ENCODE results near the gene SCART1.

Gene SCART1

GRCh38 chr10:133471300-133472109, 17.8 kb downstream of the SCART1 start:
- Histone ChIP-seq H3K79me2 (no peaks in the 10 kb centered on the region), H3K27ac (no peak overlapping the region), H3K4me2 (ENCODE audit: low read length) (no peak overlapping the region), H3K36me3 (ENCODE audit: control insufficient read depth, insufficient read depth, low read length) (no peaks in the 10 kb centered on the region), H3K4me3 (ENCODE audit: low read depth, low read length) (no peak overlapping the region), H3K9ac (no peak overlapping the region), H3K4me1 (no peaks in the 10 kb centered on the region), H3K27me3 (ENCODE audit: control insufficient read depth, insufficient read depth, low read length) (no peaks in the 10 kb centered on the region), H2AFZ (no peak overlapping the region), H3K9me3 (ENCODE audit: control insufficient read depth, low read length) (no peaks in the 10 kb centered on the region)
- TF ChIP-seq, protein P1, sequence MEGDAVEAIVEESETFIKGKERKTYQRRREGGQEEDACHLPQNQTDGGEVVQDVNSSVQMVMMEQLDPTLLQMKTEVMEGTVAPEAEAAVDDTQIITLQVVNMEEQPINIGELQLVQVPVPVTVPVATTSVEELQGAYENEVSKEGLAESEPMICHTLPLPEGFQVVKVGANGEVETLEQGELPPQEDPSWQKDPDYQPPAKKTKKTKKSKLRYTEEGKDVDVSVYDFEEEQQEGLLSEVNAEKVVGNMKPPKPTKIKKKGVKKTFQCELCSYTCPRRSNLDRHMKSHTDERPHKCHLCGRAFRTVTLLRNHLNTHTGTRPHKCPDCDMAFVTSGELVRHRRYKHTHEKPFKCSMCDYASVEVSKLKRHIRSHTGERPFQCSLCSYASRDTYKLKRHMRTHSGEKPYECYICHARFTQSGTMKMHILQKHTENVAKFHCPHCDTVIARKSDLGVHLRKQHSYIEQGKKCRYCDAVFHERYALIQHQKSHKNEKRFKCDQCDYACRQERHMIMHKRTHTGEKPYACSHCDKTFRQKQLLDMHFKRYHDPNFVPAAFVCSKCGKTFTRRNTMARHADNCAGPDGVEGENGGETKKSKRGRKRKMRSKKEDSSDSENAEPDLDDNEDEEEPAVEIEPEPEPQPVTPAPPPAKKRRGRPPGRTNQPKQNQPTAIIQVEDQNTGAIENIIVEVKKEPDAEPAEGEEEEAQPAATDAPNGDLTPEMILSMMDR (IDR thresholded peaks at IDR 0.05) = no peak

- Histone ChIP-seq H3K4me1 (no peaks in the 10 kb centered on the region), H3K27ac (no peak overlapping the region), H3K9ac (no peak overlapping the region), H3K79me2 (no peaks in the 10 kb centered on the region), H2AFZ (no peak overlapping the region), H3K9me3 (ENCODE audit: control insufficient read depth, low read length) (no peaks in the 10 kb centered on the region), H3K36me3 (ENCODE audit: control insufficient read depth, insufficient read depth, low read length) (no peaks in the 10 kb centered on the region), H3K4me3 (ENCODE audit: low read depth, low read length) (no peak overlapping the region), H3K4me2 (ENCODE audit: low read length) (no peak overlapping the region), H3K27me3 (ENCODE audit: control insufficient read depth, insufficient read depth, low read length) (no peaks in the 10 kb centered on the region)
- TF ChIP-seq, protein P1 (IDR thresholded peaks at IDR 0.05) = no peak
Observed at GRCh38 chr10:133473270-133473669, 19.5 kb downstream of the SCART1 start.

DNA sequence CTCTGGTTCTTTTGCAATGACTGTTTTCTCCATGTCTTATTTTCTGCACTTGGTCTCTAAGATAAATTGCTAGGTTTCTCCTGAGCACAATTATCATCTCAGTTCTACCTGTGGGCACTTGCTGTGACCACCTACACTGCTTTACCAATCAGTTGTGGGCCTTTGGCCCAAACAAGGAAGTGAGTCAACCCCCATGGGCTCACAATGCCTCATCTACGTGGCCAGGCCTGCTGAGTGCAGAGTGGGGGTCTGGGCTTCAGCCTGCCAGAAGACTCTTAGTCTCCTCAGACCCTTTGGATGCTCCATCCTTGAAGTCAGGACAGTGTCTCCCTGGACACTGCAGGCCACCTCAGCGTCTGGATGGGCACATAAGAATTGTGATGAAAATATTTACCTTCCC, 20.3 kb downstream of the SCART1 start:
- TF ChIP-seq, protein P1 (IDR thresholded peaks at IDR 0.05) = no peak
- H3K9ac ChIP-seq = no peak overlapping the region
- no peaks in the 10 kb centered on the region for H3K36me3 ChIP-seq (ENCODE audit: control insufficient read depth, insufficient read depth, low read length)
- no peak overlapping the region for H3K4me3 ChIP-seq (ENCODE audit: low read depth, low read length)
- no peak overlapping the region for H3K27ac ChIP-seq
- H2AFZ ChIP-seq = no peak overlapping the region
- no peaks in the 10 kb centered on the region for H3K79me2 ChIP-seq
- no peaks in the 10 kb centered on the region for H3K27me3 ChIP-seq (ENCODE audit: control insufficient read depth, insufficient read depth, low read length)
- no peaks in the 10 kb centered on the region for H3K4me1 ChIP-seq
- H3K4me2 ChIP-seq (ENCODE audit: low read length) = no peak overlapping the region
- no peaks in the 10 kb centered on the region for H3K9me3 ChIP-seq (ENCODE audit: control insufficient read depth, low read length)

GRCh38 chr10:133474665-133475424, 21.1 kb downstream of the SCART1 start:
- no peaks in the 10 kb centered on the region for H3K4me1 ChIP-seq
- no peak overlapping the region for H3K4me2 ChIP-seq (ENCODE audit: low read length)
- no peak overlapping the region for H2AFZ ChIP-seq
- TF ChIP-seq, protein P1 (IDR thresholded peaks at IDR 0.05) = no peak
- H3K9me3 ChIP-seq (ENCODE audit: control insufficient read depth, low read length) = no peaks in the 10 kb centered on the region
- no peak overlapping the region for H3K9ac ChIP-seq
- no peaks in the 10 kb centered on the region for H3K36me3 ChIP-seq (ENCODE audit: control insufficient read depth, insufficient read depth, low read length)
- no peaks in the 10 kb centered on the region for H3K79me2 ChIP-seq
- H3K27ac ChIP-seq = no peak overlapping the region
- no peak overlapping the region for H3K4me3 ChIP-seq (ENCODE audit: low read depth, low read length)
- no peaks in the 10 kb centered on the region for H3K27me3 ChIP-seq (ENCODE audit: control insufficient read depth, insufficient read depth, low read length)
